Breast epithelium (tissue), 4 donors: ENCODE measurements around the gene CYTH1. TPM values are rescaled to one million over a fixed set of nuclear protein-coding genes. Genes with fewer than 3 reads are reported as not detected.
A peak's percentile ranks its signal among the peaks of the same experiment; 100 is the strongest.

Source experiments
- DNase-seq, 2 donors: peaks; one replicate each; pipeline ENCODE4 v3.0.0-alpha.2; 2019; ENCODE audit warnings: low spot score in 2 of 2
- H3K27ac ChIP-seq, 2 donors: fragments of 200-600 bp; sonication (generic) in 1 of 2; one replicate each; pipeline ENCODE4 v1.5.1; 2016 to 2019; ENCODE audit warnings: mild to moderate bottlenecking in 1 of 2
- H3K27me3 ChIP-seq, 2 donors: fragments of 200-600 bp; sonication (generic) in 1 of 2; one replicate each; pipeline versions ENCODE4 v1.5.1 to v1.6.0; 2017 to 2019; ENCODE audit warnings: control low read depth in 1 of 2, mild to moderate bottlenecking in 1 of 2
- H3K36me3 ChIP-seq: fragments of 200-600 bp; one replicate; pipeline ENCODE4 v1.5.1; 2019
- H3K4me1 ChIP-seq, 2 donors: fragments of 200-600 bp; sonication (generic); one replicate each; pipeline ENCODE4 v1.5.1; 2016 to 2019; ENCODE audit warnings: control low read depth in 1 of 2
- H3K4me3 ChIP-seq, 3 donors: fragments of 200-600 bp; sonication (generic); 1 replicate in 2 of 3; 2 replicates in 1 of 3; pipeline ENCODE4 v1.5.1; 2016 to 2019; ENCODE audit warnings: mild to moderate bottlenecking in 3 of 3, moderate library complexity in 2 of 3
- H3K9me3 ChIP-seq, 2 donors: fragments of 200-600 bp; sonication (generic) in 1 of 2; one replicate each; pipeline ENCODE4 v1.5.1; 2016 to 2019; ENCODE audit warnings: control low read depth in 1 of 2
- POLR2A ChIP-seq: fragments of 450-650 bp; IDR thresholded peaks from one replicate; pipeline ENCODE4 v1.6.1; 2016; ENCODE audit warnings: antibody characterized with exemption, mild to moderate bottlenecking, moderate library complexity
- POLR2AphosphoS5 ChIP-seq, 3 donors: sonication (generic); formaldehyde crosslinking; IDR thresholded peaks; one replicate each; pipeline ENCODE4 v1.6.1; 2017; ENCODE audit warnings: antibody characterized with exemption in 3 of 3
- intact Hi-C: fragments of 100-400 bp; cut with DNase I; formaldehyde crosslinking; loops from one replicate; pipeline ENCODE4 v1.15.1; 2023; ENCODE audit warnings: low total_unique reads
- total RNA-seq, 3 donors: library from RNA; depleted of rRNA; stranded (reverse); fragments of >200 nt; gene quantifications; one replicate each; pipeline ENCODE4 v1.1.0, GENCODE V29; 2016
- TF ChIP-seq, protein P1 (sequence below), 3 donors: fragments of 450-650 bp; IDR thresholded peaks; one replicate each; pipeline ENCODE4 v1.5.1; 2016 to 2017; ENCODE audit warnings: antibody characterized with exemption in 3 of 3, mild to moderate bottlenecking in 3 of 3, moderate library complexity in 3 of 3

Gene CYTH1
- total RNA-seq, 3 donors from 2014 or later = 49.5 to 64.8 (median 50.7) TPM

DNA sequence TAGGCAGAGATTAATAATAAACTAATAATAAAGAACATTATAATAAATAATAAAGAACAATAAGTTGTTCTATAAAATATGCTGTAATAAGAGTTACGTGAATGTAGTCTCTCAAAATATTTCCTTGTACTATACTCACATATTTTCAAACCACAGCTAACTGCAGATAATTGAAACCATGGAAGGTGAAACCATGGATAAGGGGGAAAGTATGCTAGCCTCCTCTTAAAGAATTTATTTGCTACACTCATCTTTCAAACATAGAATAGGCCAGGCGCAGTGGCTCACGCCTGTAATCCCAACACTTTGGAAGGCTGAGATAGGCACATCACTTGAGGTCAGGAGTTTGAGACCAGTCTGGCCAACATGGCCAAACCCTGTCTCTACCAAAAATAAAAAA, 18.5 kb downstream of the CYTH1 start:
- DNase-seq = no peak
- no peaks in the 10 kb centered on the region for H3K9me3 ChIP-seq
- no peak for TF ChIP-seq POLR2A
- TF ChIP-seq, protein P1, sequence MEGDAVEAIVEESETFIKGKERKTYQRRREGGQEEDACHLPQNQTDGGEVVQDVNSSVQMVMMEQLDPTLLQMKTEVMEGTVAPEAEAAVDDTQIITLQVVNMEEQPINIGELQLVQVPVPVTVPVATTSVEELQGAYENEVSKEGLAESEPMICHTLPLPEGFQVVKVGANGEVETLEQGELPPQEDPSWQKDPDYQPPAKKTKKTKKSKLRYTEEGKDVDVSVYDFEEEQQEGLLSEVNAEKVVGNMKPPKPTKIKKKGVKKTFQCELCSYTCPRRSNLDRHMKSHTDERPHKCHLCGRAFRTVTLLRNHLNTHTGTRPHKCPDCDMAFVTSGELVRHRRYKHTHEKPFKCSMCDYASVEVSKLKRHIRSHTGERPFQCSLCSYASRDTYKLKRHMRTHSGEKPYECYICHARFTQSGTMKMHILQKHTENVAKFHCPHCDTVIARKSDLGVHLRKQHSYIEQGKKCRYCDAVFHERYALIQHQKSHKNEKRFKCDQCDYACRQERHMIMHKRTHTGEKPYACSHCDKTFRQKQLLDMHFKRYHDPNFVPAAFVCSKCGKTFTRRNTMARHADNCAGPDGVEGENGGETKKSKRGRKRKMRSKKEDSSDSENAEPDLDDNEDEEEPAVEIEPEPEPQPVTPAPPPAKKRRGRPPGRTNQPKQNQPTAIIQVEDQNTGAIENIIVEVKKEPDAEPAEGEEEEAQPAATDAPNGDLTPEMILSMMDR (IDR thresholded peaks at IDR 0.05) = no peak
- TF ChIP-seq POLR2AphosphoS5 (IDR thresholded peaks at IDR 0.05) = no peak
- H3K27ac ChIP-seq = no peak overlapping the region
- no peaks in the 10 kb centered on the region for H3K36me3 ChIP-seq
- H3K4me3 ChIP-seq = no peak overlapping the region
- no peaks in the 10 kb centered on the region for H3K27me3 ChIP-seq
- no peaks in the 10 kb centered on the region for H3K4me1 ChIP-seq
- intact Hi-C loops = no loop called here

GRCh38 chr17:78761789-78762406, 20.2 kb downstream of the CYTH1 start:
- no peaks in the 10 kb centered on the region for H3K9me3 ChIP-seq
- H3K27ac ChIP-seq = no peak overlapping the region
- intact Hi-C loops = no loop called here
- no peak overlapping the region for H3K4me3 ChIP-seq
- no peak for DNase-seq
- no peaks in the 10 kb centered on the region for H3K36me3 ChIP-seq
- no peak for TF ChIP-seq POLR2A
- no peaks in the 10 kb centered on the region for H3K4me1 ChIP-seq
- H3K27me3 ChIP-seq = no peaks in the 10 kb centered on the region

GRCh38 chr17:78759969-78760352, 22.1 kb downstream of the CYTH1 start:
- Histone ChIP-seq H3K27me3 (no peaks in the 10 kb centered on the region), H3K4me3 (no peak overlapping the region), H3K4me1 (no peaks in the 10 kb centered on the region), H3K9me3 (no peaks in the 10 kb centered on the region), H3K27ac (peak overlapping the region; percentile 39 to 55), H3K36me3 (no peaks in the 10 kb centered on the region)
- TF ChIP-seq POLR2AphosphoS5 (IDR thresholded peaks at IDR 0.05) (no peak), POLR2A (no peak)
- TF ChIP-seq, protein P1 (IDR thresholded peaks at IDR 0.05) = no peak
- intact Hi-C loops = no loop called here
- DNase-seq = no peak

GRCh38 chr17:78759203-78759968, 22.7 kb downstream of the CYTH1 start:
- H3K9me3 ChIP-seq = no peaks in the 10 kb centered on the region
- H3K4me3 ChIP-seq = no peak overlapping the region
- no peaks in the 10 kb centered on the region for H3K36me3 ChIP-seq
- DNase-seq = peak in 1 of 2 donors; percentile 72
- intact Hi-C loops = no loop called here
- H3K4me1 ChIP-seq = no peaks in the 10 kb centered on the region
- TF ChIP-seq POLR2AphosphoS5 (IDR thresholded peaks at IDR 0.05) (no peak), POLR2A (no peak)
- TF ChIP-seq, protein P1 (IDR thresholded peaks at IDR 0.05) = no peak
- peak overlapping the region; percentile 55 to 56 for H3K27ac ChIP-seq
- no peaks in the 10 kb centered on the region for H3K27me3 ChIP-seq

DNA sequence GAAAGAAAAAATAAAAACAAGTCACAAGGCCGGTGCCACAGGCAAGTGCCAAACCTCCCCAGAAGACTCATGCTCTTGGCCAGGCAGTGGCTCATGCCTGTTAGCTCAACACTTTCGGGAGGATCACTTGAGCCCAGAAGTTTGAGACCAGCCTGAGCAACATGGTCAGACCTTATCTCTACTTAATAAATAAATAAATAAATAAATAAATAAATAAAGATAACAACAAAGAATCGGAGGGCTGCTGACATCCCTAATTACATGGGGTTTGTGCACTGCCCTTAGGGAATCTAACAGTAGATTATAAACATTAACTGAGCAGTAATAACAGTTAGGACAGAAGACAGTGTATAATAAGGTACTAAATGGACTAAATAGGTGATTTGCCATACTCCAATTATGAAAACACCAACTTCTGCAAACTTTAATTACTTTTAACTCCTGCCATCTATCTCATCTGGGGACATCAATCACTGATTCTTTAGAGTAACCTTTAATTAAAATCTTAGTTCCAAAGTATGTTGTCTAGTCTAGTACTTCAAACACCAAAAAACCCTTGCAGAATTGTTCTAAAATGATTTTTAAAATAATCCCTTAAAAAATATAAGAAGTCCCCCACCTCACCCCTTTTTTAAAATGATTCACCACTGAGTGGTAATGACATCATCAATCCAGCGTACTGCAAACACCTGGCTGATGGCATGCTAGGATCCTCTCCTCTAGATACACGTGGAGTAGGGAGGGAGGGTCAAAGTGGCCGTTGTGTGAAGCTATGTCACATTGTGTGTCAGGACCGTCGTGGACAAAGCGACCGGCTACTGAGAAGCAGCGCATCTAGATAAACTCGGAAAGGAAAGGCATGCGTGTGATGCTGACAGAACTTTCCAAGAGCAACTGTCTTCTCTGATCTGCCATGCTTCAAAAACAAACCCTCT, 28.5 kb downstream of the CYTH1 start:
- Histone ChIP-seq H3K9me3 (no peaks in the 10 kb centered on the region), H3K27me3 (no peaks in the 10 kb centered on the region), H3K4me1 (no peaks in the 10 kb centered on the region), H3K27ac (no peak overlapping the region), H3K36me3 (no peaks in the 10 kb centered on the region), H3K4me3 (no peak overlapping the region)
- no peak for DNase-seq
- TF ChIP-seq, protein P1 (IDR thresholded peaks at IDR 0.05) = no peak
- no peak for TF ChIP-seq POLR2AphosphoS5 (IDR thresholded peaks at IDR 0.05)
- no peak for TF ChIP-seq POLR2A
- intact Hi-C loops = no loop called here
